Osteoblast (primary cell): ENCODE results near the gene GRIN2A. TPM values are rescaled to one million over a fixed set of nuclear protein-coding genes. Genes with fewer than 3 reads are reported as not detected.

ENCODE experiments used
- DNase-seq: peaks from one replicate; pipeline ENCODE4 v3.0.0; 2011; ENCODE audit warnings: low spot score, mixed read lengths; ENCODE audit not compliant: insufficient read length; ENCODE audit errors: missing footprints
- H2AFZ ChIP-seq: 2 replicates; pipeline ENCODE4 v1.6.0; 2011; ENCODE audit warnings: mild to moderate bottlenecking, low read length
- H3K27ac ChIP-seq: 2 replicates; pipeline ENCODE4 v1.5.1; 2011; ENCODE audit warnings: mild to moderate bottlenecking, low read depth, low read length, moderate library complexity
- H3K27me3 ChIP-seq: 2 replicates; pipeline ENCODE4 v1.6.0; 2012; ENCODE audit warnings: mild to moderate bottlenecking, control low read depth, inconsistent platforms, low read length, moderate library complexity; ENCODE audit not compliant: insufficient read depth
- H3K36me3 ChIP-seq: 2 replicates; pipeline ENCODE4 v1.5.1; 2011; ENCODE audit warnings: mild to moderate bottlenecking, low read length, control low read depth, moderate library complexity; ENCODE audit not compliant: insufficient read depth
- H3K4me1 ChIP-seq: 2 replicates; pipeline ENCODE4 v1.5.1; 2011; ENCODE audit warnings: mild to moderate bottlenecking, low read length, control low read depth, moderate library complexity; ENCODE audit not compliant: insufficient read depth
- H3K4me2 ChIP-seq: 2 replicates; pipeline ENCODE4 v1.6.0; 2011; ENCODE audit warnings: mild to moderate bottlenecking, low read length; ENCODE audit not compliant: insufficient read depth
- H3K4me3 ChIP-seq: fragments of 200-600 bp; sonication (generic); 3 replicates; pipeline ENCODE4 v1.5.1; 2012; ENCODE audit warnings: mild to moderate bottlenecking, low read length, inconsistent platforms; ENCODE audit not compliant: insufficient read depth
- H3K79me2 ChIP-seq: 2 replicates; pipeline ENCODE4 v1.6.0; 2012; ENCODE audit warnings: mild to moderate bottlenecking, low read length, control low read depth, inconsistent platforms; ENCODE audit not compliant: insufficient read depth
- H3K9me3 ChIP-seq: 2 replicates; pipeline ENCODE4 v1.5.1; 2011; ENCODE audit warnings: low read depth, low read length, control low read depth
- H4K20me1 ChIP-seq: 2 replicates; pipeline ENCODE4 v1.6.0; 2012; ENCODE audit warnings: mild to moderate bottlenecking, low read length, control low read depth; ENCODE audit not compliant: insufficient read depth
- total RNA-seq: library from RNA; depleted of rRNA; stranded (reverse); fragments of >200 nt; gene quantifications from 2 replicates; pipeline ENCODE4 v1.2.3, GENCODE V29; 2012
- TF ChIP-seq, protein P1 (sequence below): IDR thresholded peaks from 2 replicates; pipeline ENCODE4 v1.5.1; 2011; ENCODE audit warnings: mild to moderate bottlenecking, low read depth, low read length, moderate library complexity; ENCODE audit errors: extremely low read depth

Gene GRIN2A
- total RNA-seq, 1 donor, result 0.72 TPM

- Histone ChIP-seq H3K4me2 (no peak overlapping the region), H3K79me2 (no peaks in the 10 kb centered on the region), H4K20me1 (no peaks in the 10 kb centered on the region), H3K4me3 (no peak overlapping the region), H3K4me1 (no peaks in the 10 kb centered on the region), H3K27ac (no peak overlapping the region), H3K36me3 (no peaks in the 10 kb centered on the region), H3K9me3 (no peaks in the 10 kb centered on the region), H2AFZ (no peak overlapping the region), H3K27me3 (no peaks in the 10 kb centered on the region)
- no peak for DNase-seq
- TF ChIP-seq, protein P1, sequence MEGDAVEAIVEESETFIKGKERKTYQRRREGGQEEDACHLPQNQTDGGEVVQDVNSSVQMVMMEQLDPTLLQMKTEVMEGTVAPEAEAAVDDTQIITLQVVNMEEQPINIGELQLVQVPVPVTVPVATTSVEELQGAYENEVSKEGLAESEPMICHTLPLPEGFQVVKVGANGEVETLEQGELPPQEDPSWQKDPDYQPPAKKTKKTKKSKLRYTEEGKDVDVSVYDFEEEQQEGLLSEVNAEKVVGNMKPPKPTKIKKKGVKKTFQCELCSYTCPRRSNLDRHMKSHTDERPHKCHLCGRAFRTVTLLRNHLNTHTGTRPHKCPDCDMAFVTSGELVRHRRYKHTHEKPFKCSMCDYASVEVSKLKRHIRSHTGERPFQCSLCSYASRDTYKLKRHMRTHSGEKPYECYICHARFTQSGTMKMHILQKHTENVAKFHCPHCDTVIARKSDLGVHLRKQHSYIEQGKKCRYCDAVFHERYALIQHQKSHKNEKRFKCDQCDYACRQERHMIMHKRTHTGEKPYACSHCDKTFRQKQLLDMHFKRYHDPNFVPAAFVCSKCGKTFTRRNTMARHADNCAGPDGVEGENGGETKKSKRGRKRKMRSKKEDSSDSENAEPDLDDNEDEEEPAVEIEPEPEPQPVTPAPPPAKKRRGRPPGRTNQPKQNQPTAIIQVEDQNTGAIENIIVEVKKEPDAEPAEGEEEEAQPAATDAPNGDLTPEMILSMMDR, result no peak
Measured at GRCh38 chr16:9790199-9790598, 392.0 kb downstream of the GRIN2A start.

GRCh38 chr16:9787717-9788116, 394.5 kb downstream of the GRIN2A start:
- H3K79me2 ChIP-seq, result no peaks in the 10 kb centered on the region
- no peak overlapping the region for H3K27ac ChIP-seq
- no peak for DNase-seq
- no peaks in the 10 kb centered on the region for H3K36me3 ChIP-seq
- no peaks in the 10 kb centered on the region for H3K4me1 ChIP-seq
- H3K27me3 ChIP-seq, result no peaks in the 10 kb centered on the region
- H4K20me1 ChIP-seq, result no peaks in the 10 kb centered on the region
- H3K4me2 ChIP-seq, result no peak overlapping the region
- no peak overlapping the region for H3K4me3 ChIP-seq
- H3K9me3 ChIP-seq, result no peaks in the 10 kb centered on the region
- TF ChIP-seq, protein P1, result no peak
- H2AFZ ChIP-seq, result no peak overlapping the region

GRCh38 chr16:9780831-9781230, 401.4 kb downstream of the GRIN2A start:
- no peaks in the 10 kb centered on the region for H3K36me3 ChIP-seq
- no peaks in the 10 kb centered on the region for H4K20me1 ChIP-seq
- H2AFZ ChIP-seq, result no peak overlapping the region
- H3K79me2 ChIP-seq, result no peaks in the 10 kb centered on the region
- H3K27me3 ChIP-seq, result no peaks in the 10 kb centered on the region
- H3K4me1 ChIP-seq, result no peaks in the 10 kb centered on the region
- no peak overlapping the region for H3K4me3 ChIP-seq
- H3K4me2 ChIP-seq, result no peak overlapping the region
- TF ChIP-seq, protein P1, result no peak
- H3K27ac ChIP-seq, result no peak overlapping the region
- H3K9me3 ChIP-seq, result no peaks in the 10 kb centered on the region
- no peak for DNase-seq

DNA sequence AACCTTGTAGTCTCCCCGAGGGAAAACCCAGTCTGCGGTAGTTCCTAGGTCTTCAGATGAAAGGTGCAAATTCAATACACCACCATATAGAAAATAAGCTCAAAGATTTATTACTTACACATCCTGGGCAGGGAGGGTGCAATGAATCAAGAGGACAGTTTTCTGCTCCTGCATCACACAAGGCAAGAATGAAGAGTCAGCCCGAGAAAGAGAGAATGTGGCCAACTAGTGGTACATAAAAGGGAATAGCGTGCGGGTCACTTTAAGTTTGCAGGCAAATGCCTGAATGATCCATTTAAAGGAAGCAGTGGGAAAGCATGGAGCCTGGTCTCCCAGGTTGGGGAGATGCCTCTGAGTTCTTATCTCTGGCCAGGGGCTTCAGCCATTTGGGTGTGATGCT, 403.4 kb downstream of the GRIN2A start:
- Histone ChIP-seq H2AFZ (no peak overlapping the region), H3K27me3 (no peaks in the 10 kb centered on the region), H3K36me3 (no peaks in the 10 kb centered on the region), H3K4me2 (no peak overlapping the region), H3K4me1 (no peaks in the 10 kb centered on the region), H4K20me1 (no peaks in the 10 kb centered on the region), H3K4me3 (no peak overlapping the region), H3K27ac (no peak overlapping the region), H3K9me3 (no peaks in the 10 kb centered on the region), H3K79me2 (no peaks in the 10 kb centered on the region)
- no peak for DNase-seq
- TF ChIP-seq, protein P1, result no peak
